B cell (primary cell): ENCODE measurements around the gene WWP2.

Experiments
- CTCF ChIP-seq: fragments of 200-600 bp; IDR thresholded peaks from one replicate; pipeline ENCODE4 v1.8.0; 2022; ENCODE audit warnings: antibody characterized with exemption, mild to moderate bottlenecking
- EZH2 ChIP-seq: IDR thresholded peaks from 2 replicates; pipeline ENCODE4 v1.6.1; 2012; ENCODE audit warnings: borderline replicate concordance, low read depth, mild to moderate bottlenecking, moderate library complexity, low read length; ENCODE audit not compliant: insufficient read depth, poor library complexity, severe bottlenecking

GRCh38 chr16:69872888-69873287 lies 110.8 kb downstream of the WWP2 start:
- TF ChIP-seq CTCF (no peak), EZH2 (no peak)
